HEK293 (cell line): ENCODE measurements around the gene CATSPERZ.

Experiments used
- CTCF ChIA-PET: fragments of 350-600 bp; formaldehyde crosslinking; extraction: SDS; loops from one replicate; lab custom pipeline; 2021; ENCODE audit warnings: antibody characterized with exemption; lab: Yijun Ruan, JAX
- POLR2A ChIA-PET: fragments of 300-600 bp; formaldehyde crosslinking; extraction: SDS; loops from one replicate; lab custom pipeline; 2020; ENCODE audit warnings: antibody characterized with exemption, inconsistent platforms; lab: Yijun Ruan, JAX
- H3K27ac ChIP-seq: fragments of 200-500 bp; sonication (Bioruptor generic); 2 replicates; pipeline ENCODE4 v1.5.1; 2014; ENCODE audit warnings: low read depth, low read length, control low read depth, inconsistent platforms; ENCODE audit errors: extremely low read depth
- H3K36me3 ChIP-seq, 2 experiments: fragments of 200-500 bp in 1 of 2; sonication (Bioruptor generic) in 1 of 2; 1 replicate in 1 of 2; 2 replicates in 1 of 2; pipeline ENCODE4 v1.5.1; 2014 to 2017; ENCODE audit warnings: inconsistent platforms in 2 of 2, low read length in 2 of 2; ENCODE audit not compliant: control insufficient read depth in 2 of 2, insufficient read depth in 1 of 2
- H3K4me1 ChIP-seq: fragments of 200-500 bp; sonication (Bioruptor generic); 2 replicates; pipeline ENCODE4 v1.5.1; 2014; ENCODE audit warnings: mild to moderate bottlenecking, low read length, inconsistent platforms; ENCODE audit not compliant: control insufficient read depth, insufficient read depth
- H3K4me3 ChIP-seq: 2 replicates; pipeline ENCODE4 v1.5.1; 2011; ENCODE audit warnings: low read depth, mild to moderate bottlenecking, control low read depth, low read length, moderate library complexity
- H3K9me3 ChIP-seq: fragments of 200-500 bp; sonication (Bioruptor generic); 2 replicates; pipeline ENCODE4 v1.5.1; 2014; ENCODE audit warnings: low read depth, low read length, inconsistent platforms; ENCODE audit not compliant: control insufficient read depth, insufficient read depth
- BCL11A ChIP-seq: fragments of 450-650 bp; formaldehyde crosslinking; IDR thresholded peaks from 2 replicates; pipeline ENCODE4 v1.5.1; 2016; ENCODE audit warnings: low read depth, missing biosample characterization, missing genetic modification characterization
- BCL11B ChIP-seq: fragments of 450-650 bp; formaldehyde crosslinking; IDR thresholded peaks from 2 replicates; pipeline ENCODE4 v1.5.1; 2016; ENCODE audit warnings: low read depth, missing biosample characterization, missing genetic modification characterization
- BCL6B ChIP-seq: fragments of 450-650 bp; formaldehyde crosslinking; IDR thresholded peaks from 2 replicates; pipeline ENCODE4 v1.5.1; 2017; ENCODE audit warnings: missing biosample characterization, missing genetic modification characterization
- GLIS1 ChIP-seq: fragments of 450-650 bp; formaldehyde crosslinking; IDR thresholded peaks from 2 replicates; pipeline ENCODE4 v1.5.1; 2016; ENCODE audit warnings: missing biosample characterization, missing genetic modification characterization
- KLF10 ChIP-seq: fragments of 450-650 bp; IDR thresholded peaks from 2 replicates; pipeline ENCODE4 v1.5.1; 2018; ENCODE audit warnings: missing biosample characterization, mild to moderate bottlenecking, missing genetic modification characterization
- KLF16 ChIP-seq: fragments of 450-650 bp; formaldehyde crosslinking; IDR thresholded peaks from 2 replicates; pipeline ENCODE4 v1.5.1; 2017; ENCODE audit warnings: missing biosample characterization, missing genetic modification characterization
- KLF17 ChIP-seq: fragments of 450-650 bp; formaldehyde crosslinking; IDR thresholded peaks from 2 replicates; pipeline ENCODE4 v1.5.1; 2016; ENCODE audit warnings: missing biosample characterization, missing genetic modification characterization
- KLF8 ChIP-seq: fragments of 450-650 bp; formaldehyde crosslinking; IDR thresholded peaks from 2 replicates; pipeline ENCODE4 v1.5.1; 2016; ENCODE audit warnings: missing biosample characterization, missing genetic modification characterization
- MEIS1 ChIP-seq: sonication (generic); formaldehyde crosslinking; IDR thresholded peaks from 2 replicates; pipeline ENCODE4 v1.8.1; 2022; ENCODE audit warnings: missing genetic modification reagents, mild to moderate bottlenecking, borderline replicate concordance
- MZF1 ChIP-seq: fragments of 450-650 bp; formaldehyde crosslinking; IDR thresholded peaks from 2 replicates; pipeline ENCODE4 v1.5.1; 2017; ENCODE audit warnings: missing biosample characterization, missing genetic modification characterization, borderline replicate concordance
- WT1 ChIP-seq: fragments of 450-650 bp; formaldehyde crosslinking; IDR thresholded peaks from 2 replicates; pipeline ENCODE4 v1.5.1; 2016; ENCODE audit warnings: missing biosample characterization, missing genetic modification characterization
- YY2 ChIP-seq: fragments of 450-650 bp; formaldehyde crosslinking; IDR thresholded peaks from 2 replicates; pipeline ENCODE4 v1.5.1; 2016; ENCODE audit warnings: missing biosample characterization, missing genetic modification characterization
- ZBTB44 ChIP-seq: fragments of 450-650 bp; IDR thresholded peaks from 2 replicates; pipeline ENCODE4 v1.5.1; 2018; ENCODE audit warnings: missing biosample characterization, mild to moderate bottlenecking, missing genetic modification characterization
- ZBTB48 ChIP-seq: fragments of 450-650 bp; formaldehyde crosslinking; IDR thresholded peaks from 2 replicates; pipeline ENCODE4 v1.5.1; 2016; ENCODE audit warnings: missing biosample characterization, missing genetic modification characterization
- ZBTB6 ChIP-seq: fragments of 450-650 bp; formaldehyde crosslinking; IDR thresholded peaks from 2 replicates; pipeline ENCODE4 v1.5.1; 2017; ENCODE audit warnings: missing biosample characterization, missing genetic modification characterization
- ZNF10 ChIP-seq: fragments of 450-650 bp; formaldehyde crosslinking; IDR thresholded peaks from 2 replicates; pipeline ENCODE4 v1.5.1; 2017; ENCODE audit warnings: missing biosample characterization, missing genetic modification characterization
- ZNF23 ChIP-seq: fragments of 450-650 bp; formaldehyde crosslinking; IDR thresholded peaks from 2 replicates; pipeline ENCODE4 v1.5.1; 2016; ENCODE audit warnings: missing biosample characterization, missing genetic modification characterization, borderline replicate concordance
- ZNF324 ChIP-seq: fragments of 450-650 bp; formaldehyde crosslinking; IDR thresholded peaks from 2 replicates; pipeline ENCODE4 v1.5.1; 2016; ENCODE audit warnings: missing biosample characterization, missing genetic modification characterization
- ZNF335 ChIP-seq: fragments of 450-650 bp; formaldehyde crosslinking; conservative IDR thresholded peaks from 2 replicates; pipeline ENCODE4 v1.5.1; 2016; ENCODE audit warnings: missing biosample characterization, missing genetic modification characterization
- ZNF362 ChIP-seq: fragments of 450-650 bp; formaldehyde crosslinking; IDR thresholded peaks from 2 replicates; pipeline ENCODE4 v1.5.1; 2016; ENCODE audit warnings: missing biosample characterization, missing genetic modification characterization
- ZNF510 ChIP-seq: fragments of 450-650 bp; formaldehyde crosslinking; IDR thresholded peaks from 2 replicates; pipeline ENCODE4 v1.5.1; 2018; ENCODE audit warnings: mild to moderate bottlenecking, missing genetic modification characterization, missing biosample characterization; ENCODE audit not compliant: insufficient replicate concordance
- ZNF530 ChIP-seq: fragments of 450-650 bp; formaldehyde crosslinking; IDR thresholded peaks from 2 replicates; pipeline ENCODE4 v1.5.1; 2016; ENCODE audit warnings: low read depth, missing biosample characterization, missing genetic modification characterization
- ZNF544 ChIP-seq: fragments of 450-650 bp; formaldehyde crosslinking; IDR thresholded peaks from 2 replicates; pipeline ENCODE4 v1.5.0; 2017; ENCODE audit warnings: missing biosample characterization, missing genetic modification characterization
- ZNF555 ChIP-seq: fragments of 450-650 bp; formaldehyde crosslinking; conservative IDR thresholded peaks from 2 replicates; pipeline ENCODE4 v1.5.1; 2017; ENCODE audit warnings: missing biosample characterization, mild to moderate bottlenecking, missing genetic modification characterization, inconsistent platforms
- ZNF629 ChIP-seq: fragments of 450-650 bp; formaldehyde crosslinking; IDR thresholded peaks from 2 replicates; pipeline ENCODE4 v1.5.1; 2017; ENCODE audit warnings: missing biosample characterization, missing genetic modification characterization
- ZNF660 ChIP-seq: fragments of 450-650 bp; IDR thresholded peaks from 2 replicates; pipeline ENCODE4 v1.5.1; 2018; ENCODE audit warnings: missing biosample characterization, mild to moderate bottlenecking, missing genetic modification characterization
- ZXDB ChIP-seq: fragments of 450-650 bp; formaldehyde crosslinking; IDR thresholded peaks from 2 replicates; pipeline ENCODE4 v1.5.1; 2016; ENCODE audit warnings: missing biosample characterization, missing genetic modification characterization

Gene CATSPERZ

GRCh38 chr11:64334764-64335735 is 34.9 kb downstream of the CATSPERZ start:
- POLR2A ChIA-PET, result interaction anchor here (0.7 to 3.0 kb wide), 4 partner anchors 15 to 30 kb away, joined by 5 to 20 read pairs (median 7); partner anchors contain the start of genes ESRRA, PRDX5 and TRMT112
- H3K9me3 ChIP-seq, result no peaks in the 10 kb centered on the region
- no peak overlapping the region for H3K27ac ChIP-seq
- CTCF ChIA-PET, result interaction anchor here (1.0 to 9.6 kb wide), 4 partner anchors 11 to 21 kb away, joined by 3 to 81 read pairs (median 6); partner anchors contain the start of genes PRDX5, RPS6KA4 and TRMT112
- no peak overlapping the region for H3K4me3 ChIP-seq
- no peaks in the 10 kb centered on the region for H3K36me3 ChIP-seq
- no peaks in the 10 kb centered on the region for H3K4me1 ChIP-seq
- no peak for TF ChIP-seq YY2 (tag by site-specific recombination)
- no peak for TF ChIP-seq MEIS1 (CRISPR knock-in tag)
- TF ChIP-seq WT1 (tag by site-specific recombination), result 0 out of 2 replicates have a peak, but pooled peaks have one; percentile 23
- TF ChIP-seq MZF1 (tag by site-specific recombination), result no peak
- TF ChIP-seq ZNF362 (tag by site-specific recombination), result no peak
- TF ChIP-seq BCL6B (tag by site-specific recombination), result no peak
- no peak for TF ChIP-seq ZNF544
- TF ChIP-seq ZNF510 (tag by site-specific recombination), result no peak
- no peak for TF ChIP-seq ZNF23 (tag by site-specific recombination)
- TF ChIP-seq KLF16 (tag by site-specific recombination), result no peak
- TF ChIP-seq GLIS1 (tag by site-specific recombination), result peak; percentile 77
- peak; percentile 87 for TF ChIP-seq KLF10 (tag by site-specific recombination)
- TF ChIP-seq ZNF10 (tag by site-specific recombination), result no peak
- no peak for TF ChIP-seq ZBTB6 (tag by site-specific recombination)
- peak; percentile 36; the same call in 1 of the 2 replicates for TF ChIP-seq ZNF660 (tag by site-specific recombination)
- TF ChIP-seq ZNF324, result peak; percentile 62; the same call in 1 of the 2 replicates
- peak; percentile 99 for TF ChIP-seq ZXDB (tag by site-specific recombination)
- no peak for TF ChIP-seq BCL11B
- TF ChIP-seq KLF17, result 0 out of 2 replicates have a peak, but pooled peaks have one; percentile 56
- TF ChIP-seq ZNF335, result peak; percentile 61
- TF ChIP-seq ZNF555 (tag by site-specific recombination), result no peak
- TF ChIP-seq ZNF530 (tag by site-specific recombination), result no peak
- no peak for TF ChIP-seq KLF8 (tag by site-specific recombination)
- no peak for TF ChIP-seq BCL11A
- no peak for TF ChIP-seq ZBTB48
- peak; percentile 70 for TF ChIP-seq ZNF629 (tag by site-specific recombination)
- TF ChIP-seq ZBTB44, result no peak
